Measurements from ENCODE around the gene RMDN3. TPM values are rescaled to one million over a fixed set of nuclear protein-coding genes. Genes with fewer than 3 reads are reported as not detected.

The RMDN3 gene
- total RNA-seq, 1 donor from 2014 or later, result 17.3 TPM

- intact Hi-C loops (cut with DNase I), result no loop called here
- ATAC-seq (ENCODE audit: poor library complexity) (no peak), DNase-seq (no peak)
These were observed 33.4 kb downstream of the RMDN3 start for GRCh38 chr15:40721701-40722100.

GRCh38 chr15:40716165-40716564 is 38.9 kb downstream of the RMDN3 start:
- DNase-seq (no peak), ATAC-seq (ENCODE audit: poor library complexity) (no peak)
- intact Hi-C loops (cut with DNase I), result no loop called here

GRCh38 chr15:40714144-40714543 is 40.9 kb downstream of the RMDN3 start:
- ATAC-seq (ENCODE audit: poor library complexity) (no peak), DNase-seq (no peak)
- intact Hi-C loops (cut with DNase I), result no loop called here

GRCh38 chr15:40706121-40706520 is 48.9 kb downstream of the RMDN3 start:
- intact Hi-C loops (cut with DNase I), result no loop called here
- DNase-seq (no peak), ATAC-seq (ENCODE audit: poor library complexity) (no peak)

- intact Hi-C loops (cut with DNase I), result no loop called here
- DNase-seq, result no peak
- ATAC-seq (ENCODE audit: poor library complexity), result no peak
These were observed 53.0 kb downstream of the RMDN3 start for GRCh38 chr15:40702077-40702476.

- DNase-seq, result no peak
- ATAC-seq (ENCODE audit: poor library complexity), result no peak
- intact Hi-C loops (cut with DNase I), result loop anchor here (10.0 kb wide), 1 partner anchor 57 kb away; the partner anchor contains the start of gene RMDN3
These were observed 57.1 kb downstream of the RMDN3 start for GRCh38 chr15:40697916-40698315.

- ATAC-seq (ENCODE audit: poor library complexity), result no peak
- intact Hi-C loops (cut with DNase I), result loop anchor here (10.0 kb wide), 1 partner anchor 59 kb away; the partner anchor contains the start of gene RMDN3
- no peak for DNase-seq
These were observed 58.8 kb downstream of the RMDN3 start for GRCh38 chr15:40696228-40696627.

- intact Hi-C loops (cut with DNase I), result loop anchor here (10.0 kb wide), 1 partner anchor 59 kb away; the partner anchor contains the start of gene RMDN3
- peak; percentile 11 for ATAC-seq (ENCODE audit: poor library complexity)
- DNase-seq, result no peak
These were observed 59.6 kb downstream of the RMDN3 start for GRCh38 chr15:40695469-40695890.

GRCh38 chr15:40694688-40695468 is 60.2 kb downstream of the RMDN3 start, which contains the start of gene RAD51:
Gene RAD51 (plus strand): TSS chr15:40695174. CDS start chr15:40698759, 3,585 bp downstream.
- ATAC-seq (ENCODE audit: poor library complexity), result peak; percentile 99
- intact Hi-C loops (cut with DNase I), result loop anchor here (10.0 kb wide), 1 partner anchor 60 kb away; the partner anchor contains the start of gene RMDN3

GRCh38 chr15:40693904-40694687 is 61.0 kb downstream of the RMDN3 start:
- no peak for ATAC-seq (ENCODE audit: poor library complexity)

More at GRCh38 chr15:40694688-40695468, 60.2 kb downstream of the RMDN3 start, which contains the start of gene RAD51:
- DNase-seq, result peak; percentile 96

GRCh38 chr15:40691737-40692136 is 63.3 kb downstream of the RMDN3 start:
- intact Hi-C loops (cut with DNase I), result loop anchor here (10.0 kb wide), 1 partner anchor 63 kb away; the partner anchor contains the start of gene RMDN3
- no peak for DNase-seq

More at GRCh38 chr15:40693904-40694687, 61.0 kb downstream of the RMDN3 start:
- intact Hi-C loops (cut with DNase I), result loop anchor here (10.0 kb wide), 1 partner anchor 61 kb away; the partner anchor contains the start of gene RMDN3
- DNase-seq, result no peak

GRCh38 chr15:40688932-40689799 is 65.9 kb downstream of the RMDN3 start:
- ATAC-seq (ENCODE audit: poor library complexity), result no peak
- no peak for DNase-seq
- intact Hi-C loops (cut with DNase I), result no loop called here

More at GRCh38 chr15:40691737-40692136, 63.3 kb downstream of the RMDN3 start:
- ATAC-seq (ENCODE audit: poor library complexity), result no peak

Other genes with a start within 250 kb of the RMDN3 start
- gene CCDC32, start 190.2 kb downstream of the RMDN3 start, total RNA-seq, result 16.5 TPM
- 10.1 TPM for gene RPUSD2, start 186.0 kb downstream of the RMDN3 start, total RNA-seq
- gene KNL1, start 161.0 kb downstream of the RMDN3 start, total RNA-seq, result 0.51 TPM
- 0.43 TPM for gene RAD51, start 60.1 kb downstream of the RMDN3 start, total RNA-seq
- 6.5 TPM for gene GCHFR, start 8.8 kb upstream of the RMDN3 start, total RNA-seq
- 0.16 TPM for gene C15orf62, start 14.7 kb upstream of the RMDN3 start, total RNA-seq
- gene ZFYVE19, start 51.8 kb upstream of the RMDN3 start, total RNA-seq, result 26.4 TPM
- gene DNAJC17, start 52.2 kb upstream of the RMDN3 start, total RNA-seq, result 16.1 TPM
- not detected for gene PPP1R14D, start 73.5 kb upstream of the RMDN3 start, total RNA-seq
- gene SPINT1, start 88.8 kb upstream of the RMDN3 start, total RNA-seq, result 0.59 TPM
- not detected for gene RHOV, start 119.0 kb upstream of the RMDN3 start, total RNA-seq
- gene VPS18, start 139.2 kb upstream of the RMDN3 start, total RNA-seq, result 18.4 TPM
- gene DLL4, start 174.1 kb upstream of the RMDN3 start, total RNA-seq, result 10.7 TPM
- gene CHAC1, start 198.2 kb upstream of the RMDN3 start, total RNA-seq, result 0.46 TPM